RWPE2 (cell line): Measurements from ENCODE around the gene OR2W3.

Experiments used
- ATAC-seq: fragments of 200-7000 bp; cut with Tn5 transposase; 3 replicates; pipeline ENCODE4 v1.9.1; 2021; ENCODE audit warnings: low read depth
- DNase-seq: peaks from one replicate; pipeline ENCODE4 v3.0.0-alpha.2; 2020; ENCODE audit warnings: low spot score
- H3K27ac ChIP-seq: fragments of 450-650 bp; 2 replicates; pipeline ENCODE4 v1.5.1; 2017; ENCODE audit warnings: mild to moderate bottlenecking; ENCODE audit not compliant: poor library complexity, severe bottlenecking
- H3K27me3 ChIP-seq: fragments of 250-450 bp; sonication (Bioruptor Pico); 2 replicates; pipeline ENCODE4 v1.5.1; 2021; ENCODE audit warnings: mild to moderate bottlenecking, moderate library complexity; ENCODE audit not compliant: insufficient read depth, poor library complexity, severe bottlenecking
- H3K36me3 ChIP-seq: fragments of 250-450 bp; sonication (Bioruptor Pico); 2 replicates; pipeline ENCODE4 v1.5.1; 2020; ENCODE audit warnings: low read depth, mild to moderate bottlenecking, moderate library complexity
- H3K4me1 ChIP-seq: fragments of 250-450 bp; sonication (Bioruptor Pico); 2 replicates; pipeline ENCODE4 v1.5.1; 2021; ENCODE audit warnings: mild to moderate bottlenecking, moderate library complexity; ENCODE audit not compliant: insufficient read depth, poor library complexity, severe bottlenecking
- H3K4me3 ChIP-seq: fragments of 250-450 bp; sonication (Bioruptor Pico); 2 replicates; pipeline ENCODE4 v1.5.1; 2021; ENCODE audit warnings: mild to moderate bottlenecking, moderate library complexity; ENCODE audit not compliant: severe bottlenecking
- H3K9me3 ChIP-seq: fragments of 250-450 bp; sonication (Bioruptor Pico); 2 replicates; pipeline ENCODE4 v1.5.1; 2021; ENCODE audit warnings: mild to moderate bottlenecking, moderate library complexity; ENCODE audit not compliant: severe bottlenecking
- CTCF ChIP-seq: fragments of 450-650 bp; IDR thresholded peaks from one replicate; pipeline ENCODE4 v1.5.1; 2017; ENCODE audit warnings: mild to moderate bottlenecking, moderate library complexity; ENCODE audit not compliant: poor library complexity, severe bottlenecking

OR2W3 gene

GRCh38 chr1:247855911-247856310 is 39.5 kb upstream of the OR2W3 start:
- TF ChIP-seq CTCF: no peak
- ATAC-seq (no peak), DNase-seq (no peak)
- no peaks in the 10 kb centered on the region for H3K27me3 ChIP-seq
- H3K4me3 ChIP-seq: no peak overlapping the region
- no peaks in the 10 kb centered on the region for H3K36me3 ChIP-seq
- H3K9me3 ChIP-seq: no peaks in the 10 kb centered on the region
- H3K4me1 ChIP-seq: no peaks in the 10 kb centered on the region
- no peak overlapping the region for H3K27ac ChIP-seq

GRCh38 chr1:247857069-247857984 is 38.1 kb upstream of the OR2W3 start, which contains the start of gene TRIM58:
Gene TRIM58, plus strand, starts transcription at chr1:247857187. Its CDS starts 60 bp downstream, at chr1:247857247.
- Histone ChIP-seq H3K4me3 (no peak within 1 kb of the TSS), H3K4me1 (no peaks in the 10 kb centered on the region), H3K36me3 (no peaks in the 10 kb centered on the region), H3K27ac (no peak within 1 kb of the TSS), H3K27me3 (no peaks in the 10 kb centered on the region), H3K9me3 (no peaks in the 10 kb centered on the region)
- no peak for TF ChIP-seq CTCF
- ATAC-seq (0 out of 3 replicates have a peak, but pooled peaks have one; percentile 29), DNase-seq (no peak)

GRCh38 chr1:247857985-247858619 is 37.3 kb upstream of the OR2W3 start:
- Histone ChIP-seq H3K9me3 (no peaks in the 10 kb centered on the region), H3K27me3 (no peaks in the 10 kb centered on the region), H3K4me1 (no peaks in the 10 kb centered on the region), H3K27ac (no peak overlapping the region), H3K36me3 (no peaks in the 10 kb centered on the region), H3K4me3 (no peak overlapping the region)
- TF ChIP-seq CTCF: no peak
- DNase-seq (no peak), ATAC-seq (no peak)

GRCh38 chr1:247862756-247863155 is 32.6 kb upstream of the OR2W3 start:
- Histone ChIP-seq H3K4me1 (no peaks in the 10 kb centered on the region), H3K27me3 (no peaks in the 10 kb centered on the region), H3K4me3 (no peak overlapping the region), H3K27ac (no peak overlapping the region), H3K36me3 (no peaks in the 10 kb centered on the region), H3K9me3 (no peaks in the 10 kb centered on the region)
- no peak for DNase-seq
- ATAC-seq: no peak
- no peak for TF ChIP-seq CTCF
